GM20000 (cell line): ENCODE data around the gene AGAP1.

ENCODE experiments used
- DNase-seq: peaks from one replicate; pipeline ENCODE4 v3.0.0; 2012; ENCODE audit warnings: low spot score
- CTCF ChIP-seq: IDR thresholded peaks from 2 replicates; pipeline ENCODE4 v1.5.1; 2012; ENCODE audit warnings: mild to moderate bottlenecking, control low read depth; ENCODE audit errors: extremely low read depth, missing control alignments

The AGAP1 gene

GRCh38 chr2:235702186-235702585, 208.3 kb downstream of the AGAP1 start:
- TF ChIP-seq CTCF, result no peak
- no peak for DNase-seq

GRCh38 chr2:235703711-235704295, 210.0 kb downstream of the AGAP1 start:
- no peak for DNase-seq
- no peak for TF ChIP-seq CTCF

GRCh38 chr2:235705296-235705695, 211.5 kb downstream of the AGAP1 start:
- no peak for TF ChIP-seq CTCF
- no peak for DNase-seq

- no peak for DNase-seq
- TF ChIP-seq CTCF, result no peak
Measured at GRCh38 chr2:235706506-235706905, 212.7 kb downstream of the AGAP1 start.

- TF ChIP-seq CTCF, result no peak
- DNase-seq, result no peak
Measured at GRCh38 chr2:235707411-235708096, 213.7 kb downstream of the AGAP1 start.

GRCh38 chr2:235709124-235709813, 215.4 kb downstream of the AGAP1 start:
- no peak for DNase-seq
- TF ChIP-seq CTCF, result no peak
